Astrocyte of the spinal cord (primary cell): Measurements from ENCODE around the gene ARL4D.
A peak's percentile ranks its signal among the peaks of the same experiment; 100 is the strongest.
"Not testable (repeated sequence)": the region's sequence is repeated elsewhere in the genome, so short reads cannot be mapped to it uniquely, and the experiment has no call there.

Experiments used
- DNase-seq: peaks from one replicate; pipeline ENCODE4 v3.0.0; 2011; ENCODE audit warnings: low read depth, low spot score
- H3K4me3 ChIP-seq: 2 replicates; pipeline ENCODE4 v1.5.1; 2011; ENCODE audit warnings: low read depth, mild to moderate bottlenecking, low read length, moderate library complexity
- in situ Hi-C: cut with HindIII; loops from 2 replicates; pipeline ENCODE4 v1.10.0; 2017; ENCODE audit warnings: low sequenced_read_pairs
- TF ChIP-seq, protein P1 (sequence below): IDR thresholded peaks from 2 replicates; pipeline ENCODE4 v1.5.1; 2012; ENCODE audit warnings: low read depth, mild to moderate bottlenecking, low read length, inconsistent platforms

ARL4D gene

DNA sequence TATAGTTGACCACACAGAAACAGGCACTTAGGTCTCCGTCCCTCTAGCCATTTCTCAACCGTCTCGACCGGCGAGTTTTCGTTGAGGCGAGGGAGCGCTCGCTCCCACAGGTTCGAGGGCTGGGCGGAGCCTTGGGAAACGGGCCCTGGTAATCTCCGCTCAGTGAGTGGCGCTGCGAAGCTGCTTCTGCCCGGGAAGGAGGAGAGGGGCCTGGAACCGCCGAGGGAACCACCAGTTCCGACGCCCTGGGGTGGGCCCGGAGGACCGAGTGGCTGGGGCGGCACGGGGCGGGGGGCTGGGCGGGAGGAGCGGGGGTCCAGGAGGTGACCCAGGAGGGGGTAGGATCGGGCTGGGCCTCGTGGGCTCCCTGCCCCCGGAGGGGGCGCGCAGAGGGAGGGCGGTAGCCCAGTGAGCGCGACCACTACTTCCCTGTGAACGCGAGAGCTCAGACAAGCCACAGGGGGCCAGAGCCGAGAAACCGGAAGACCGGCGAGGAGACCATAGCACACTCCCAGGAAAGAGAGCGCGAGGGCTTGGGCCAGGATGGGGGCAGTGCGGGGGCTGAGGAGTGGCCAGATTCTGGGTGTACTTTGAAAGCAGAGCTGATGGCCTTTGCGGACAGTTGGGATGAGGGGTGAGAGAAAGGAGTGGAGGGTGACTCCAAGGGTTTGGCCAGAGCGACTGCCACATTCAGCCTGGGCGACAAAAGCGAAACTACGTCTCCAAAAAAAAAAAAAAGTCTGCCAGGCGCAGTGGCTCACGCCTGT is 29.9 kb upstream of the ARL4D start:
- in situ Hi-C loops = no loop called here
- DNase-seq = peak; percentile 81
- TF ChIP-seq, protein P1, sequence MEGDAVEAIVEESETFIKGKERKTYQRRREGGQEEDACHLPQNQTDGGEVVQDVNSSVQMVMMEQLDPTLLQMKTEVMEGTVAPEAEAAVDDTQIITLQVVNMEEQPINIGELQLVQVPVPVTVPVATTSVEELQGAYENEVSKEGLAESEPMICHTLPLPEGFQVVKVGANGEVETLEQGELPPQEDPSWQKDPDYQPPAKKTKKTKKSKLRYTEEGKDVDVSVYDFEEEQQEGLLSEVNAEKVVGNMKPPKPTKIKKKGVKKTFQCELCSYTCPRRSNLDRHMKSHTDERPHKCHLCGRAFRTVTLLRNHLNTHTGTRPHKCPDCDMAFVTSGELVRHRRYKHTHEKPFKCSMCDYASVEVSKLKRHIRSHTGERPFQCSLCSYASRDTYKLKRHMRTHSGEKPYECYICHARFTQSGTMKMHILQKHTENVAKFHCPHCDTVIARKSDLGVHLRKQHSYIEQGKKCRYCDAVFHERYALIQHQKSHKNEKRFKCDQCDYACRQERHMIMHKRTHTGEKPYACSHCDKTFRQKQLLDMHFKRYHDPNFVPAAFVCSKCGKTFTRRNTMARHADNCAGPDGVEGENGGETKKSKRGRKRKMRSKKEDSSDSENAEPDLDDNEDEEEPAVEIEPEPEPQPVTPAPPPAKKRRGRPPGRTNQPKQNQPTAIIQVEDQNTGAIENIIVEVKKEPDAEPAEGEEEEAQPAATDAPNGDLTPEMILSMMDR = peak; percentile 16
- peak overlapping the region; percentile 25 for H3K4me3 ChIP-seq

- TF ChIP-seq, protein P1 = no peak
- in situ Hi-C loops = no loop called here
- no peak overlapping the region for H3K4me3 ChIP-seq
- no peak for DNase-seq
Observed at GRCh38 chr17:43369986-43370385, 28.8 kb upstream of the ARL4D start.

DNA sequence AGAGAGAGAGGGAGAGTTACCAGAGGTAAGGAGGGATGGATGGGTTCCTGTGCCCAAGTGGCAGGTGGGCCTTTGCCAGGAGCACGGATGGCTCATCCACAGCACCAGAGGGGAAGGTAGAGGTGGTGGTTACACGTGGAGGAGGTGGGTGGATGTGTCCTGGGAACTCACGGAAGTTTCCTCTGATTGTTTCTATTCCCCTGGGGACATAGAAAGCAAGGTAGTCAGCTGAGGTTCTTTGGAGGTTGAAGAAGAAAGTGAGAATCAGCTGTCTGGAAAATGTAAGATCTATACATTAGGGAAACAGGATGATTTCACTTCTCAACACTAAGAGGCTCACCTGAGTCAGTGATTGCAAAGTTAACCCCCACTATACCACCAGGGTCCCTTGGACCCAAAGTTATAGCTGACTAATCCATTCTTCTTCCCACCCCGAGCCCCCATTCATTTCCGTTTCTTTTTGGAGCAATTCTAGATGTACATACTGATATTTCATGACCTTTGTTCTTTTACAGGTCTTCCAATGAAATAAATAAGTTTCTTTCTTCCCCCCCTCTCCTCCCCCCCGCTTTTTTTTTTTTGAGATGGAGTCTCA is 27.5 kb upstream of the ARL4D start:
- TF ChIP-seq, protein P1 = no peak
- in situ Hi-C loops = no loop called here
- H3K4me3 ChIP-seq = no peak overlapping the region
- no peak for DNase-seq

- no peak overlapping the region for H3K4me3 ChIP-seq
- in situ Hi-C loops = no loop called here
- TF ChIP-seq, protein P1 = no peak
Observed at GRCh38 chr17:43372273-43372911, 26.4 kb upstream of the ARL4D start.

GRCh38 chr17:43373356-43373755 is 25.4 kb upstream of the ARL4D start:
- no peak for DNase-seq
- in situ Hi-C loops = no loop called here
- TF ChIP-seq, protein P1 = no peak
- no peak overlapping the region for H3K4me3 ChIP-seq

More at GRCh38 chr17:43372273-43372911, 26.4 kb upstream of the ARL4D start:
- no peak for DNase-seq

DNA sequence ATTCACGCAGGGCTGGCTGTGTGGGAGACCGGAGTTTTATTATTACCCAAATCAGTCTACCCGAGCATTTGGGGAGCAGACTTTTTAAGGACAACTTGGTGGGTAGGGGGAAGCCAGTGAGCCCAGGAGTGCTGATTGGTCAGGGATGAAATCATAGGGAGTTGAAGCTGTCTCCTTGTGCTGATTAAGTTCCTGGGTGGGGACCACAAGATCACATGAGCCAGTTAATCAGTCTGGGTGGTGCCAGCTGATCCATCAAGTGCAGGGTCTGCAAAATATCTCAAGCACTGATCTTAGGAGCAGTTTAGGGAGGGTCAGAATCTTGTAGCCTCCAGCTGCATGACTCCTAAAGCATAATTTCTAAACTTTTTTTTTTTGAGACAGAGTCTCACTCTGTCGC is 22.9 kb upstream of the ARL4D start:
- H3K4me3 ChIP-seq, in situ Hi-C loops, DNase-seq: not testable (repeated sequence)
